Neural cell (in vitro differentiated cells): ENCODE results near the gene IL17D.

Experiments
- EP300 ChIP-seq: fragments of 450-650 bp; conservative IDR thresholded peaks from 2 replicates; pipeline ENCODE4 v1.6.1; 2014; ENCODE audit warnings: antibody characterized with exemption, mild to moderate bottlenecking, moderate library complexity; ENCODE audit not compliant: poor library complexity, severe bottlenecking
- RAD21 ChIP-seq: fragments of 450-650 bp; conservative IDR thresholded peaks from 2 replicates; pipeline ENCODE4 v1.6.1; 2014; ENCODE audit warnings: antibody characterized with exemption, mild to moderate bottlenecking, moderate library complexity
- REST ChIP-seq: IDR thresholded peaks from 2 replicates; pipeline ENCODE4 v1.6.1; 2012; ENCODE audit warnings: borderline replicate concordance
- SMC3 ChIP-seq: fragments of 450-650 bp; conservative IDR thresholded peaks from 2 replicates; pipeline ENCODE4 v1.6.1; 2014; ENCODE audit warnings: antibody characterized with exemption, mild to moderate bottlenecking, moderate library complexity; ENCODE audit not compliant: poor library complexity
- TF ChIP-seq, protein P1 (sequence below): fragments of 450-650 bp; IDR thresholded peaks from 2 replicates; pipeline ENCODE4 v1.5.1; 2014; ENCODE audit warnings: antibody characterized with exemption, mild to moderate bottlenecking, moderate library complexity; ENCODE audit not compliant: poor library complexity, severe bottlenecking

DNA sequence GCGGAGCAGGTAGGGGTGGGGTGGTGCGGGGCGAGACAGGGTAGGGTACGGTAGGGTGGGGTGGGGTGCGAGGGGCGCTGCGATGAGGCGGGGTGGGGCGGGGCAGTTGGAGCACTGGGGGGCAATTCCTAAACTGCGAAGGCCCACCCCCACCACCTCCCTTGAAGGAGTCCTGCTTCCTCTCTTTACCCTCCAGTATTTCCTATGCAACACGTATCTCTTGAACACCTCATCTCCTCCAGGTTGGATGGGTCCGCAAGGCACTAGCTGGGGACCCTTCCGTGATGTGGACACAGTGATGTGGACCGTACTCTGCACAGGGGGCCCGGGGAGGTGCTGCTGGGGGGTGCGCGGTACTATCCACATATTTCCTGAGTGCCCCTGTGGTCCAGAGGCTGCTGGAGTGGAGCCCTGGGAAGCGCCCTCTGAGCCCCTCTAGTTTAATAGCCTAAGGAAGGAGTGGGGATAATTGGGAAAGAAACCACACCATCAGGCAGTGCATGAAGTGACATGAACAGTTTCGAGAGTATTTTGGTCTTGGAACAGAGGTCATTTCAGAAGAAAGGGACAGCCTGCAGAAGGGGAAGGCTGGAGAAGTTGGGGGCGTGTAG is 1.1 kb downstream of the IL17D start:
- TF ChIP-seq SMC3 (no peak), REST (no peak), RAD21 (no peak), EP300 (no peak)
- TF ChIP-seq, protein P1, sequence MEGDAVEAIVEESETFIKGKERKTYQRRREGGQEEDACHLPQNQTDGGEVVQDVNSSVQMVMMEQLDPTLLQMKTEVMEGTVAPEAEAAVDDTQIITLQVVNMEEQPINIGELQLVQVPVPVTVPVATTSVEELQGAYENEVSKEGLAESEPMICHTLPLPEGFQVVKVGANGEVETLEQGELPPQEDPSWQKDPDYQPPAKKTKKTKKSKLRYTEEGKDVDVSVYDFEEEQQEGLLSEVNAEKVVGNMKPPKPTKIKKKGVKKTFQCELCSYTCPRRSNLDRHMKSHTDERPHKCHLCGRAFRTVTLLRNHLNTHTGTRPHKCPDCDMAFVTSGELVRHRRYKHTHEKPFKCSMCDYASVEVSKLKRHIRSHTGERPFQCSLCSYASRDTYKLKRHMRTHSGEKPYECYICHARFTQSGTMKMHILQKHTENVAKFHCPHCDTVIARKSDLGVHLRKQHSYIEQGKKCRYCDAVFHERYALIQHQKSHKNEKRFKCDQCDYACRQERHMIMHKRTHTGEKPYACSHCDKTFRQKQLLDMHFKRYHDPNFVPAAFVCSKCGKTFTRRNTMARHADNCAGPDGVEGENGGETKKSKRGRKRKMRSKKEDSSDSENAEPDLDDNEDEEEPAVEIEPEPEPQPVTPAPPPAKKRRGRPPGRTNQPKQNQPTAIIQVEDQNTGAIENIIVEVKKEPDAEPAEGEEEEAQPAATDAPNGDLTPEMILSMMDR, result no peak
